ENCODE data around the gene TIMM22.
A peak's percentile ranks its signal among the peaks of the same experiment; 100 is the strongest.

Gene TIMM22

GRCh38 chr17:1002771-1003555, 6.0 kb downstream of the TIMM22 start:
- DNase-seq = peak; percentile 74

- DNase-seq = no peak
Observed at GRCh38 chr17:1003633-1003971, 6.7 kb downstream of the TIMM22 start.

- DNase-seq = no peak
Observed at GRCh38 chr17:1003972-1004768, 7.2 kb downstream of the TIMM22 start.

GRCh38 chr17:1004769-1005295, 7.9 kb downstream of the TIMM22 start:
- no peak for DNase-seq

GRCh38 chr17:1005361-1005946, 8.5 kb downstream of the TIMM22 start:
- DNase-seq = peak; percentile 40

GRCh38 chr17:1006054-1006453, 9.1 kb downstream of the TIMM22 start:
- DNase-seq = no peak

- no peak for DNase-seq
Observed at GRCh38 chr17:1007310-1008007, 10.5 kb downstream of the TIMM22 start.

GRCh38 chr17:1008008-1008761, 11.3 kb downstream of the TIMM22 start:
- DNase-seq = no peak

- DNase-seq = no peak
Observed at GRCh38 chr17:1009229-1010085, 12.5 kb downstream of the TIMM22 start.

- DNase-seq = no peak
Observed at GRCh38 chr17:1010086-1010450, 13.1 kb downstream of the TIMM22 start.

- no peak for DNase-seq
Observed at GRCh38 chr17:1010586-1010985, 13.7 kb downstream of the TIMM22 start.

GRCh38 chr17:1011138-1011537, 14.2 kb downstream of the TIMM22 start:
- DNase-seq = no peak

- no peak for DNase-seq
Observed at GRCh38 chr17:1011760-1012735, 15.1 kb downstream of the TIMM22 start.

GRCh38 chr17:1012823-1013728, 16.1 kb downstream of the TIMM22 start:
- no peak for DNase-seq

GRCh38 chr17:1013729-1014090, 16.8 kb downstream of the TIMM22 start:
- no peak for DNase-seq

- no peak for DNase-seq
Observed at GRCh38 chr17:1018547-1018946, 21.6 kb downstream of the TIMM22 start.

GRCh38 chr17:1019451-1019850, 22.5 kb downstream of the TIMM22 start:
- DNase-seq = no peak

- DNase-seq = no peak
Observed at GRCh38 chr17:1021147-1021546, 24.2 kb downstream of the TIMM22 start.
